Stimulated activated CD8-positive, alpha-beta memory T cell treated with anti-CD3 and anti-CD28 coated beads, Interleukin-7, amount 100 ng/mL, for 48 hours (primary cell): ENCODE measurements around the gene EMC9.

Experiments
- DNase-seq, 2 donors: peaks; one replicate each; pipeline ENCODE4 v3.0.0-alpha.2; 2020; ENCODE audit warnings: low read depth in 1 of 2; ENCODE audit errors: extremely low read depth in 1 of 2

The EMC9 gene

DNA sequence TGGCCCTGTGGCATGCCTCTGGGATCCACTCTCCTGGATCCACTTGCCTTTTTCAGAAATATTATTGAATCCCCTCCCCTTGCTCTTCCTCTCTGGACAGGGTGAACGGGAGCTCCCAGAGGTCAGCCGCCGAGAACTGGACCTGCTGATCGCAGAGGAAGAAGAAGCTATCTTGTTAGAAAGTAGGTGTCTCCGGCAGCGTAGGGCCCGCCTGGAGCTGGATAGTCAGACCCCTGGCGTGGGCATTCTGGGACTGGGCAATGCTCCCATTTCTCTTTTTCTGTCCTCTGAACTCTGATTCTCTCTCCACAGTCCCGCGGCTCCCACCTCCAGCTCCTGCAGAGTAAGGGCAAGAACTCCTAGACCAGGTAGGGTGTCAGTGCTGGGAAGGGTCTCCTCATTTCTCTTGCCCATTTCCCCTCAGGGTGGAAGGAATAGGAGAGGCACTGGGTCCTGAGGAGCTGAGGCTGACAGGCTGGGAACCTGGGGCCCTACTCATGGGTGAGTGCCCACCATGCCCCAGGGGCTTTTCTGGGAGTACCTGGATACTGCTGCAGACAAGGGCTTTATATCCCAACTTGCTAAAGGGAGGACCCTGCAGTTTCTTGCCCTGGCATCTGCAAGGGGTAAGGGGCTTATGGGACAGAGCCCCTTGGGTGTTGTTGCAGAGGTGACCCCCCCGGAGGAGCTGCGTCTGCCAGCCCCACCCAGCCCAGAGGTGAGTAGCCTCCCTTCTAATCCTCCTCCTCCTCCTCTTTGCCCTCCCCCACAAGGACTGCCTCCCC, 35.8 kb upstream of the EMC9 start:
- DNase-seq = no peak

GRCh38 chr14:24176599-24176998, 35.2 kb upstream of the EMC9 start:
- no peak for DNase-seq

DNA sequence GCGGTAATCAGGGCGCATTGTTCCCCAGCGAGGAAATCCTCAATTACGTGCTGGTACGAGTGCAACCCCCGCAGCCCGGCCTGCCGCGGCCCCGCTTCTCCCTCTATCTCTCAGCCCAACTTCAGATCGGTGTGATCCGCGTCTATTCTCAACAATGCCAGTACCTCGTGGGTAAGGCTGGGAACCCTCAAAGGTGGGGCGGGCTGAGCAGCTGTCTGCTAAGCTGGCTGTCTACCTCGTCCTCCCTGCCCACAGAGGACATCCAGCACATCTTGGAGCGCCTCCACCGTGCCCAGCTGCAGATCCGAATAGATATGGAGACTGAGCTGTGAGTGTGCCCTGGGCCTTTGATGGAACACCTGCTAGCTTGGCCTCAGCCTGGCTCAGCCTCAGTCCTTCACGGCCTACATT, 31.5 kb upstream of the EMC9 start:
- no peak for DNase-seq

- DNase-seq = no peak
These were observed 31.0 kb upstream of the EMC9 start for GRCh38 chr14:24172261-24172860.

GRCh38 chr14:24171422-24172260, 30.2 kb upstream of the EMC9 start, which contains the start of gene REC8:
Gene REC8 (plus strand): TSS chr14:24172080. CDS start chr14:24172553, 473 bp downstream.
- peak; percentile 46 to 79 for DNase-seq

GRCh38 chr14:24167469-24168114, 26.2 kb upstream of the EMC9 start:
- no peak for DNase-seq

DNA sequence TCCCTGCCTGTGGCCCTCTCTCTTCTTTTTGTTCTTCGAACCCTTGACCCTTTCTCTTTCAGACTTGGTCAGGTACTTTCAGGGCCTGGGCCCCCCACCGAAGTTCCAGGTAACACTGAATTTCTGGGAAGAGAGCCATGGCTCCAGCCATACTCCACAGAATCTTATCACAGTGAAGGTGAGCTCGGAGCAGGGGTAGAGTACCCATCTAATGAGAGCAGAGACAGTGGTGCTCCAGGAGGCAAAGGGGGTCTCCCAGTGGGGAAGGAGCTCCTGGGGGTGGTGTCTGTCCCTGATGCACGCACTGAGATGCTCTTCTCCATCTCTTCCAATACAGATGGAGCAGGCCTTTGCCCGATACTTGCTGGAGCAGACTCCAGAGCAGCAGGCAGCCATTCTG, 24.4 kb upstream of the EMC9 start:
- DNase-seq = no peak

- DNase-seq = no peak
These were observed 23.2 kb upstream of the EMC9 start for GRCh38 chr14:24164518-24164991.

DNA sequence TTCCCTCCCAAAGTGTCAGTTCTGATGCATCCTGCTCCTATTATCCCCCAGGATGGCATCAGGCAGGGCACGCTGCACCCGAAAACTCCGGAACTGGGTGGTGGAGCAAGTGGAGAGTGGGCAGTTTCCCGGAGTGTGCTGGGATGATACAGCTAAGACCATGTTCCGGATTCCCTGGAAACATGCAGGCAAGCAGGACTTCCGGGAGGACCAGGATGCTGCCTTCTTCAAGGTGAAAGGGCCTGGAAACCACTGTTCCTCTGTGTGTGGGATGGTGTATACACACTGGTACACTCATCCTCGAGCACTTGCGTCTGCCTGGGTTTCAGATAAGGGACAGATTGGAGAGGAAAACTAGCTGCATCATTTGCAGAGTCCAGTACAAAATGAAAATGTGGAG, 20.7 kb upstream of the EMC9 start:
- no peak for DNase-seq

- DNase-seq = peak; percentile 88 to 92
These were observed 19.7 kb upstream of the EMC9 start, which contains the start of gene IRF9 for GRCh38 chr14:24160850-24161804. Gene IRF9 (plus strand): TSS chr14:24161265. CDS start chr14:24162145, 880 bp downstream.

- no peak for DNase-seq
These were observed 19.1 kb upstream of the EMC9 start for GRCh38 chr14:24160499-24160849.

GRCh38 chr14:24159777-24160498, 18.5 kb upstream of the EMC9 start:
- no peak for DNase-seq

DNA sequence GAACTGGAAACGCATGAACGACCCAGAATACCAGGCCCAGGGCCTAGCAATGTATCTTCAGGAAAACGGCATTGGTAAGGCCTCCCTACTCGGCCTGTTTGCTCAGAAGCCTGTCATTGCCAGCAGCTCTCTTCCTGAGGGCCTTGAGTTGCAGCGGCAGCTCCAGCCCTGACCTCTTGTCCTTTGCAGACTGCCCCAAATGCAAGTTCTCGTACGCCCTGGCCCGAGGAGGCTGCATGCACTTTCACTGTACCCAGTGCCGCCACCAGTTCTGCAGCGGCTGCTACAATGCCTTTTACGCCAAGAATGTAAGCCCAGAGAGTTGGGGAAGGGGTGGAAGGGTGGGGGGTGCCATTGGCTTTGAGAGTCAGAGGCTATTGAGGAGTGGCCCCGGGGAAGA, 15.9 kb upstream of the EMC9 start:
- no peak for DNase-seq

DNA sequence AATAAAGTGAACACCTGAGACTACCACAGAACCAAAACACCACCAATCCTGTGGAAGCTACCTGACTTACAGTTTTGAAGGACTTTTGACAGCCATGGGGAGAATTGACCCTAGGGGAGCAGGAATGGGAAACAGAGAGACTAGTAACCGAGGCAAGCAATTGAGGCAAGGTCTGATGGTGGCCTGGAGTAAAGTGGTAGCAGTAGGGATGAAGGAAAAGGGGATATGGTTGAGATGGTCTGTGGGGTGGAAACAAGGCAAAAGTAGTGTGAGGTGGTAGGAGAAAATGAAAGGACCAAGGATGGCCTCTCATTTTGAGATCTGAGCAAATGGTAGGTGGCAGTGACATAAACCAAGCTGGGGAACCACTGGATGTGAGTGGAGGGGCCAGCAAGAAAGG, 15.4 kb upstream of the EMC9 start:
- DNase-seq = no peak

DNA sequence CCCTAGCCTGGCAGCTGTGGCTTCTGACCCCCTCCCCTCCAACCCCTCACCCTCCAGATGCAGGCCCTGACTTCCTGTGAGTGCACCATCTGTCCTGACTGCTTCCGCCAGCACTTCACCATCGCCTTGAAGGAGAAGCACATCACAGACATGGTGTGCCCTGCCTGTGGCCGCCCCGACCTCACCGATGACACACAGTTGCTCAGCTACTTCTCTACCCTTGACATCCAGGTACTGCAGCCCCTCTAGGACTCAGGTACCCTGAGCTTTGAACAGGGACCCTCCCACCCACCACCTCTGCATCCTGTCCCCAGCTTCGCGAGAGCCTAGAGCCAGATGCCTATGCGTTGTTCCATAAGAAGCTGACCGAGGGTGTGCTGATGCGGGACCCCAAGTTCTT, 13.7 kb upstream of the EMC9 start:
- DNase-seq = no peak

- no peak for DNase-seq
These were observed 10.2 kb upstream of the EMC9 start for GRCh38 chr14:24151404-24152080.

- DNase-seq = no peak
These were observed 9.6 kb upstream of the EMC9 start for GRCh38 chr14:24150993-24151392.

GRCh38 chr14:24150567-24150966, 9.2 kb upstream of the EMC9 start:
- no peak for DNase-seq

DNA sequence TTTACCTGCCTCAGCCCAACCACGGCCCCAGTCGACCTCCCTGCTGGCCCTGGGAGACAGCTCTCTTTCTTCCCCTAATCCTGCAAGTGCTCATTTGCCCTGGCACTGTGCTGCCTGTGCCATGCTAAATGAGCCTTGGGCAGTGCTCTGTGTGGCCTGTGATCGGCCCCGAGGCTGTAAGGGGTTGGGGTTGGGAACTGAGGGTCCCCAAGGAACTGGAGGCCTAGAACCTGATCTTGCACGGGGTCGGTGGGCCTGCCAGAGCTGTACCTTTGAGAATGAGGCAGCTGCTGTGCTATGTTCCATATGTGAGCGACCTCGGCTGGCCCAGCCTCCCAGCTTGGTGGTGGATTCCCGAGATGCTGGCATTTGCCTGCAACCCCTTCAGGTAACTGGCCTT, 8.7 kb upstream of the EMC9 start:
- no peak for DNase-seq
